H9 (cell line): ENCODE measurements around the gene KBTBD12. TPM values are rescaled to one million over a fixed set of nuclear protein-coding genes. Genes with fewer than 3 reads are reported as not detected.

Experiments
- DNase-seq: peaks from one replicate; pipeline ENCODE4 v3.0.0-alpha.2; 2017
- H2AFZ ChIP-seq: one replicate; pipeline ENCODE4 v1.6.1; 2013; ENCODE audit warnings: mild to moderate bottlenecking, low read length, control low read depth, moderate library complexity
- H2AK5ac ChIP-seq: 2 replicates; pipeline ENCODE4 v1.6.1; 2013; ENCODE audit warnings: low read length, control low read depth, mixed read lengths; ENCODE audit not compliant: insufficient read length
- H2BK120ac ChIP-seq: one replicate; pipeline ENCODE4 v1.6.1; 2013; ENCODE audit warnings: low read depth, mild to moderate bottlenecking, low read length, control low read depth, inconsistent platforms; ENCODE audit not compliant: poor library complexity, severe bottlenecking
- H2BK12ac ChIP-seq: 2 replicates; pipeline ENCODE4 v1.6.1; 2013; ENCODE audit warnings: low read length, control low read depth, mixed read lengths, low read depth; ENCODE audit not compliant: insufficient read length
- H2BK15ac ChIP-seq: 2 replicates; pipeline ENCODE4 v1.6.1; 2013; ENCODE audit warnings: low read depth, low read length, control low read depth
- H2BK20ac ChIP-seq: one replicate; pipeline ENCODE4 v1.6.1; 2013; ENCODE audit warnings: low read depth, mild to moderate bottlenecking, low read length, control low read depth, inconsistent platforms; ENCODE audit not compliant: poor library complexity, severe bottlenecking
- H2BK5ac ChIP-seq: 2 replicates; pipeline ENCODE4 v1.6.1; 2013; ENCODE audit warnings: low read length, control low read depth, mixed read lengths; ENCODE audit not compliant: insufficient read length
- H3K14ac ChIP-seq: 2 replicates; pipeline ENCODE4 v1.6.1; 2013; ENCODE audit warnings: low read length, control low read depth; ENCODE audit not compliant: insufficient read depth
- H3K18ac ChIP-seq: 2 replicates; pipeline ENCODE4 v1.6.1; 2013; ENCODE audit warnings: low read depth, mild to moderate bottlenecking, mixed read lengths, low read length, control low read depth; ENCODE audit not compliant: insufficient read length
- H3K23ac ChIP-seq: 2 replicates; pipeline ENCODE4 v1.6.1; 2013; ENCODE audit warnings: low read length, control low read depth, mixed read lengths, low read depth; ENCODE audit not compliant: insufficient read length
- H3K23me2 ChIP-seq: 2 replicates; pipeline ENCODE4 v1.6.1; 2013; ENCODE audit warnings: low read depth, mild to moderate bottlenecking, mixed read lengths, low read length, control low read depth; ENCODE audit not compliant: insufficient read length, poor library complexity, severe bottlenecking
- H3K27ac ChIP-seq: 2 replicates; pipeline ENCODE4 v1.5.1; 2013; ENCODE audit warnings: low read length, control low read depth, mixed read lengths, low read depth; ENCODE audit not compliant: insufficient read length
- H3K27me3 ChIP-seq: 2 replicates; pipeline ENCODE4 v1.6.1; 2013; ENCODE audit warnings: low read length, control low read depth, inconsistent platforms; ENCODE audit not compliant: insufficient read depth
- H3K4ac ChIP-seq: 2 replicates; pipeline ENCODE4 v1.6.1; 2013; ENCODE audit warnings: low read depth, mild to moderate bottlenecking, control low read depth, inconsistent platforms, low read length, moderate library complexity
- H3K4me1 ChIP-seq: 2 replicates; pipeline ENCODE4 v1.6.1; 2013; ENCODE audit warnings: low read length, control low read depth, inconsistent platforms; ENCODE audit not compliant: insufficient read depth
- H3K4me2 ChIP-seq: 2 replicates; pipeline ENCODE4 v1.6.1; 2013; ENCODE audit warnings: low read length, control low read depth, mixed read lengths; ENCODE audit not compliant: insufficient read length, insufficient read depth
- H3K56ac ChIP-seq: 2 replicates; pipeline ENCODE4 v1.6.1; 2013; ENCODE audit warnings: low read depth, mild to moderate bottlenecking, mixed read lengths, low read length, control low read depth; ENCODE audit not compliant: insufficient read length
- H3K79me1 ChIP-seq: 2 replicates; pipeline ENCODE4 v1.6.1; 2013; ENCODE audit warnings: low read depth, mild to moderate bottlenecking, moderate library complexity, low read length, control low read depth, inconsistent platforms; ENCODE audit not compliant: insufficient read depth, poor library complexity, severe bottlenecking
- H3K79me2 ChIP-seq: 2 replicates; pipeline ENCODE4 v1.6.1; 2013; ENCODE audit warnings: low read length, control low read depth, inconsistent platforms; ENCODE audit not compliant: insufficient read depth
- H3K9ac ChIP-seq: 2 replicates; pipeline ENCODE4 v1.6.1; 2013; ENCODE audit warnings: low read length, control low read depth, mixed read lengths; ENCODE audit not compliant: insufficient read length; ENCODE audit errors: extremely low read depth
- H3K9me3 ChIP-seq: one replicate; pipeline ENCODE4 v1.6.1; 2013; ENCODE audit warnings: low read depth, low read length, inconsistent platforms; ENCODE audit not compliant: control insufficient read depth
- H3T11ph ChIP-seq: one replicate; pipeline ENCODE4 v1.6.1; 2013; ENCODE audit warnings: mild to moderate bottlenecking, low read length, control low read depth, inconsistent platforms
- H4K20me1 ChIP-seq: one replicate; pipeline ENCODE4 v1.6.1; 2013; ENCODE audit not compliant: control insufficient read depth, insufficient read length, insufficient read depth
- H4K5ac ChIP-seq: 2 replicates; pipeline ENCODE4 v1.6.1; 2013; ENCODE audit warnings: low read depth, mild to moderate bottlenecking, mixed read lengths, low read length, control low read depth; ENCODE audit not compliant: insufficient read length
- H4K8ac ChIP-seq: replicated peaks from 2 replicates; pipeline ENCODE4 v1.6.1; 2013; ENCODE audit warnings: low read length, control low read depth, mixed read lengths, low read depth; ENCODE audit not compliant: insufficient read length
- H4K91ac ChIP-seq: 2 replicates; pipeline ENCODE4 v1.6.1; 2013; ENCODE audit warnings: low read depth, mild to moderate bottlenecking, moderate library complexity, mixed read lengths, low read length, control low read depth; ENCODE audit not compliant: insufficient read length
- H3K27ac Mint-ChIP-seq, 3 experiments: 2 replicates in 2 of 3; 3 replicates in 1 of 3; pipeline ENCODE4 v1.8.0; 2020 to 2021; ENCODE audit warnings: mixed read lengths in 3 of 3, mild to moderate bottlenecking in 1 of 3, moderate library complexity in 1 of 3
- H3K27me3 Mint-ChIP-seq: 2 replicates; pipeline ENCODE4 v1.8.0; 2021; ENCODE audit warnings: low read depth, mild to moderate bottlenecking, moderate library complexity, mixed read lengths
- H3K36me3 Mint-ChIP-seq, 3 experiments: 2 replicates in 2 of 3; 3 replicates in 1 of 3; pipeline ENCODE4 v1.8.0; 2020 to 2021; ENCODE audit warnings: low read depth in 3 of 3, mixed read lengths in 3 of 3; ENCODE audit not compliant: insufficient read depth in 1 of 3
- H3K4me1 Mint-ChIP-seq, 2 experiments: 2 replicates each; pipeline ENCODE4 v1.8.0; 2020; ENCODE audit warnings: mixed read lengths in 2 of 2
- H3K4me3 Mint-ChIP-seq, 2 experiments: 2 replicates in 1 of 2; 3 replicates in 1 of 2; pipeline ENCODE4 v1.8.0; 2020 to 2021; ENCODE audit warnings: mild to moderate bottlenecking in 2 of 2, mixed read lengths in 2 of 2, moderate library complexity in 1 of 2
- H3K9me3 Mint-ChIP-seq, 2 experiments: 2 replicates in 1 of 2; 3 replicates in 1 of 2; pipeline ENCODE4 v1.8.0; 2020; ENCODE audit warnings: mild to moderate bottlenecking in 2 of 2, mixed read lengths in 2 of 2, moderate library complexity in 1 of 2
- WGBS: extraction: QIAGEN DNeasy Blood & Tissue Kit; methylation state at CpG from one replicate; pipeline ENCODE4 v1.1.7; 2013; ENCODE audit warnings: missing lambda C conversion rate, low lambda C conversion rate, mixed read lengths; ENCODE audit not compliant: insufficient read length; ENCODE audit errors: extremely low coverage; 5-methylcytosine and 5-hydroxymethylcytosine counted together
- total RNA-seq: library from RNA; stranded (reverse); gene quantifications from 2 replicates; pipeline ENCODE4 v1.2.1, GENCODE V29; 2021
- TF ChIP-seq, protein P1 (sequence below): fragments of 200-600 bp; sonication (generic); conservative IDR thresholded peaks from 3 replicates; pipeline ENCODE4 v1.8.0; 2021; ENCODE audit warnings: antibody characterized with exemption, mild to moderate bottlenecking

KBTBD12 gene
- total RNA-seq, 1 experiment from 2014 or later = not detected

DNA sequence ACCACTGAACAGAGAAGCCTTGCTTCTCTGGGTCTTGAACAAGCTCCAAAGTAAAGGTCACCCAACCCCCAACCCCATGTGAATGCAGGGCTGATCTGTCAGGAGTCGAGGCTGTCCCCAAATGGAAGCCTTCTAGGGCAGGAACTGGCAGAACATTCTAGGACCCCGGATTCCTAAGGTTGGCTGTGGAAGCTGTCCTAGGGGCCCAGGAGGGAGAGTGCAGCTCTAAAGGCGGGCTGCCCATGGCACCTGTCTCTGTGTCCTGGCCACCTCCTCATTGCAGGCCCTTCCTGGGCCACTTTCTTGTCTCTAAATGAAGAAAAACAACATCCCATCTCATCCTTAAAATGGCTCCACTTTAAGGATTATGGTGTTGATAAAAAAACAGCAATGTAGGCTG lies 83.6 kb downstream of the KBTBD12 start:
- H3K23me2 ChIP-seq = no peaks in the 10 kb centered on the region
- Mint-ChIP-seq H3K9me3 (peaks cover 0 to 7% of the 10 kb centered on the region in 2 experiments; a peak in 2 of 5 replicates), H3K27ac (no peak overlapping the region), H3K27me3 (peaks cover 53% of the 10 kb centered on the region), H3K4me3 (no peak overlapping the region), H3K36me3 (no peaks in the 10 kb centered on the region; a peak in 1 of 7 replicates), H3K4me1 (peaks cover 6 to 9% of the 10 kb centered on the region in 2 experiments)
- H2BK12ac ChIP-seq = no peak overlapping the region
- H3K79me2 ChIP-seq = no peaks in the 10 kb centered on the region
- no peak overlapping the region for H3K4ac ChIP-seq
- no peak overlapping the region for H2AFZ ChIP-seq
- no peak overlapping the region for H3K23ac ChIP-seq
- no CpG with 5 or more reads among the region's 3 CpGs for WGBS
- H3K9ac ChIP-seq = no peak overlapping the region
- TF ChIP-seq, protein P1, sequence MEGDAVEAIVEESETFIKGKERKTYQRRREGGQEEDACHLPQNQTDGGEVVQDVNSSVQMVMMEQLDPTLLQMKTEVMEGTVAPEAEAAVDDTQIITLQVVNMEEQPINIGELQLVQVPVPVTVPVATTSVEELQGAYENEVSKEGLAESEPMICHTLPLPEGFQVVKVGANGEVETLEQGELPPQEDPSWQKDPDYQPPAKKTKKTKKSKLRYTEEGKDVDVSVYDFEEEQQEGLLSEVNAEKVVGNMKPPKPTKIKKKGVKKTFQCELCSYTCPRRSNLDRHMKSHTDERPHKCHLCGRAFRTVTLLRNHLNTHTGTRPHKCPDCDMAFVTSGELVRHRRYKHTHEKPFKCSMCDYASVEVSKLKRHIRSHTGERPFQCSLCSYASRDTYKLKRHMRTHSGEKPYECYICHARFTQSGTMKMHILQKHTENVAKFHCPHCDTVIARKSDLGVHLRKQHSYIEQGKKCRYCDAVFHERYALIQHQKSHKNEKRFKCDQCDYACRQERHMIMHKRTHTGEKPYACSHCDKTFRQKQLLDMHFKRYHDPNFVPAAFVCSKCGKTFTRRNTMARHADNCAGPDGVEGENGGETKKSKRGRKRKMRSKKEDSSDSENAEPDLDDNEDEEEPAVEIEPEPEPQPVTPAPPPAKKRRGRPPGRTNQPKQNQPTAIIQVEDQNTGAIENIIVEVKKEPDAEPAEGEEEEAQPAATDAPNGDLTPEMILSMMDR = no peak
- no peaks in the 10 kb centered on the region for H3K9me3 ChIP-seq
- no peaks in the 10 kb centered on the region for H4K20me1 ChIP-seq
- H4K91ac ChIP-seq = no peak overlapping the region
- H2BK20ac ChIP-seq = no peak overlapping the region
- H3K79me1 ChIP-seq = no peaks in the 10 kb centered on the region
- no peak overlapping the region for H2BK120ac ChIP-seq
- no peak overlapping the region for H3T11ph ChIP-seq
- no peak overlapping the region for H2BK5ac ChIP-seq
- no peak overlapping the region for H3K18ac ChIP-seq
- no peak for DNase-seq
- no peak overlapping the region for H2BK15ac ChIP-seq
- H3K56ac ChIP-seq = no peak overlapping the region
- H4K5ac ChIP-seq = no peak overlapping the region
- no peaks in the 10 kb centered on the region for H3K27me3 ChIP-seq
- no peak overlapping the region for H3K14ac ChIP-seq
- H2AK5ac ChIP-seq = no peak overlapping the region
- H3K27ac ChIP-seq = no peak overlapping the region
- no peak overlapping the region for H4K8ac ChIP-seq
- no peaks in the 10 kb centered on the region for H3K4me1 ChIP-seq
- H3K4me2 ChIP-seq = no peak overlapping the region
